GM12878 (cell line): ENCODE measurements around the gene DHX32. TPM values are rescaled to one million over a fixed set of nuclear protein-coding genes. Genes with fewer than 3 reads are reported as not detected.

Source experiments
- ATAC-seq: fragments of 200-7000 bp; cut with Tn5 transposase; 3 replicates; pipeline ENCODE4 v1.9.1; 2020; ENCODE audit warnings: mild to moderate bottlenecking, moderate library complexity
- BruUV-seq: library from RNA; stranded (reverse); fragments of 400-500 nt; replicated peaks from 2 replicates; lab custom pipeline; 2021; lab: Mats Ljungman, UMichigan
- CTCF ChIA-PET: fragments of 300-600 bp; sonication (Branson Sonifier 250); formaldehyde crosslinking; extraction: SDS; loops from one replicate; lab custom pipeline; 2021; ENCODE audit warnings: inconsistent platforms; lab: Yijun Ruan, JAX
- POLR2A ChIA-PET: fragments of 350-600 bp; formaldehyde crosslinking; extraction: SDS; loops from one replicate; lab custom pipeline; 2021; ENCODE audit warnings: inconsistent platforms; lab: Charles Lee
- RAD21 ChIA-PET: fragments of 300-600 bp; sonication (Branson Sonifier 250); formaldehyde crosslinking; loops from one replicate; lab custom pipeline; 2023; ENCODE audit warnings: antibody characterized with exemption; ENCODE audit not compliant: unreplicated experiment; lab: Charles Lee
- SMC1A ChIA-PET: fragments of 300-600 bp; sonication (Branson Sonifier 250); formaldehyde crosslinking; loops from one replicate; lab custom pipeline; 2023; ENCODE audit not compliant: unreplicated experiment, uncharacterized antibody; lab: Charles Lee
- DNase-seq: peaks from one replicate; pipeline ENCODE4 v3.0.0-alpha.2; 2011; ENCODE audit warnings: low read depth, low spot score
- FAIRE-seq: peaks from 3 replicates; lab custom pipeline; 2011; peaks lifted over from hg19 to GRCh38; lab: Jason Lieb, UNC
- H2AFZ ChIP-seq: 2 replicates; pipeline ENCODE4 v1.6.0; 2011; ENCODE audit warnings: low read depth, low read length, control low read depth; ENCODE audit not compliant: control insufficient read depth
- H3K27ac ChIP-seq: 2 replicates; pipeline ENCODE4 v1.5.1; 2011; ENCODE audit warnings: control low read depth; ENCODE audit not compliant: control insufficient read depth, insufficient read depth
- H3K27me3 ChIP-seq, 2 experiments: replicated peaks in 1 of 2; 2 replicates each; pipeline versions ENCODE4 v1.6.0 to v1.6.1; 2011; ENCODE audit warnings: low read length in 1 of 2; ENCODE audit not compliant: control insufficient read depth in 2 of 2, insufficient read depth in 2 of 2
- H3K36me3 ChIP-seq, 2 experiments: 2 replicates each; pipeline ENCODE4 v1.5.1; 2011; ENCODE audit warnings: low read length in 1 of 2; ENCODE audit not compliant: control insufficient read depth in 2 of 2, insufficient read depth in 2 of 2
- H3K4me1 ChIP-seq: 2 replicates; pipeline ENCODE4 v1.6.1; 2011; ENCODE audit warnings: mild to moderate bottlenecking, low read length, moderate library complexity, mixed read lengths; ENCODE audit not compliant: control insufficient read depth, insufficient read depth
- H3K4me2 ChIP-seq: 2 replicates; pipeline ENCODE4 v1.6.0; 2011; ENCODE audit warnings: control low read depth; ENCODE audit not compliant: control insufficient read depth, insufficient read depth
- H3K4me3 ChIP-seq: fragments of 200-600 bp; sonication (generic); 2 replicates; pipeline ENCODE4 v1.5.1; 2016
- H3K79me2 ChIP-seq: 2 replicates; pipeline ENCODE4 v1.6.0; 2011; ENCODE audit warnings: low read length; ENCODE audit not compliant: control insufficient read depth, insufficient read depth
- H3K9ac ChIP-seq: 2 replicates; pipeline ENCODE4 v1.8.0; 2011; ENCODE audit warnings: low read length, control low read depth, mixed read lengths; ENCODE audit not compliant: control insufficient read depth, insufficient read depth
- H3K9me3 ChIP-seq: replicated peaks from 3 replicates; pipeline ENCODE4 v1.5.1; 2011; ENCODE audit warnings: mild to moderate bottlenecking, low read length; ENCODE audit not compliant: control insufficient read depth, insufficient read depth
- H4K20me1 ChIP-seq: 2 replicates; pipeline ENCODE4 v1.6.0; 2011; ENCODE audit not compliant: control insufficient read depth, insufficient read depth
- BCL3 ChIP-seq: IDR thresholded peaks from 2 replicates; pipeline ENCODE4 v1.6.1; 2011; ENCODE audit warnings: borderline replicate concordance, low read depth, mild to moderate bottlenecking, moderate library complexity, low read length; ENCODE audit not compliant: insufficient read depth, poor library complexity, severe bottlenecking
- IRF4 ChIP-seq: IDR thresholded peaks from 2 replicates; pipeline ENCODE4 v1.6.1; 2011; ENCODE audit warnings: low read depth, low read length
- JUND ChIP-seq: IDR thresholded peaks from 2 replicates; pipeline ENCODE4 v1.6.1; 2012; ENCODE audit warnings: low read depth, mild to moderate bottlenecking, low read length, improper control_type of control experiment, moderate library complexity
- KAT2A ChIP-seq: conservative IDR thresholded peaks from 2 replicates; pipeline ENCODE4 v1.6.1; 2011; ENCODE audit warnings: low read depth, low read length; ENCODE audit not compliant: control insufficient read depth
- KDM1A ChIP-seq: fragments of 200-600 bp; sonication (generic); IDR thresholded peaks from 2 replicates; pipeline ENCODE4 v1.6.1; 2016; ENCODE audit warnings: borderline replicate concordance
- MEF2B ChIP-seq: fragments of 450-650 bp; IDR thresholded peaks from 2 replicates; pipeline ENCODE4 v1.6.1; 2018; ENCODE audit warnings: mild to moderate bottlenecking, moderate library complexity; ENCODE audit not compliant: partially characterized antibody, poor library complexity, severe bottlenecking
- MTA3 ChIP-seq: IDR thresholded peaks from 2 replicates; pipeline ENCODE4 v1.6.1; 2012; ENCODE audit warnings: low read length, inconsistent platforms, borderline replicate concordance
- TARDBP ChIP-seq: IDR thresholded peaks from 2 replicates; pipeline ENCODE4 v1.6.1; 2016; ENCODE audit warnings: borderline replicate concordance
- TCF12 ChIP-seq: IDR thresholded peaks from 2 replicates; pipeline ENCODE4 v1.6.1; 2011; ENCODE audit warnings: low read depth, mild to moderate bottlenecking, low read length
- TCF7 ChIP-seq: IDR thresholded peaks from 2 replicates; pipeline ENCODE4 v1.6.1; 2014; ENCODE audit warnings: antibody characterized with exemption, borderline replicate concordance
- ZNF24 ChIP-seq: fragments of 450-650 bp; IDR thresholded peaks from 2 replicates; pipeline ENCODE4 v1.6.1; 2017; ENCODE audit warnings: antibody characterized with exemption, mild to moderate bottlenecking
- ZNF274 ChIP-seq: IDR thresholded peaks from one replicate; pipeline ENCODE4 v1.8.0; 2011; ENCODE audit not compliant: insufficient read length, insufficient read depth
- WGBS: methylation state at CpG from one replicate; pipeline ENCODE4 v1.1.6; 2016; ENCODE audit warnings: low lambda C conversion rate; ENCODE audit not compliant: insufficient replicate concordance, insufficient coverage; ENCODE audit errors: missing lambda C conversion rate; 5-methylcytosine and 5-hydroxymethylcytosine counted together
- in situ Hi-C: fragments of 300-500 bp; cut with MboI; formaldehyde crosslinking; loops from 9 replicates; pipeline ENCODE4 v1.14.3; 2018; ENCODE audit warnings: mixed read lengths
- intact Hi-C: fragments of 100-400 bp; cut with micrococcal nuclease; formaldehyde crosslinking; loops from one replicate; pipeline ENCODE4 v1.14.2; 2022; ENCODE audit not compliant: unreplicated experiment
- polyA plus RNA-seq, 11 experiments: library from polyadenylated mRNA; depleted of rRNA in 4 of 11; unstranded in 6 of 11; stranded (reverse) in 5 of 11; fragments of >200 nt; fragmentation: Nextera tagmentation in 4 of 11; fragmentation: Illumina TruSeq in 1 of 11; extraction: Ambion mirVana in 4 of 11; extraction: Trizol in 1 of 11; gene quantifications; 1 replicate in 1 of 11; 2 replicates in 10 of 11; pipeline versions ENCODE4 v1.2.1 to v1.2.3, GENCODE V29; 2011 to 2016; ENCODE audit warnings: inconsistent platforms in 2 of 11, missing spikeins in 2 of 11, low read depth in 1 of 11
- total RNA-seq, 4 experiments: library from RNA; depleted of rRNA in 3 of 4; stranded (reverse); fragments of >200 nt in 3 of 4; fragmentation: Illumina TruSeq in 1 of 4; extraction: Trizol in 1 of 4; gene quantifications; 2 replicates each; pipeline versions ENCODE4 v1.2.1 to v1.2.3, GENCODE V29; 2013 to 2021

DHX32 gene
- total and polyA plus RNA-seq, 10 of the 15 experiments (the other 5 are each of a cell fraction or from before 2014, with no cell fraction given): 5.4 to 21.0 (median 16.0) TPM

- no peaks in the 10 kb centered on the region for H3K9me3 ChIP-seq
- no peak overlapping the region for H2AFZ ChIP-seq
- DNase-seq: no peak
- H4K20me1 ChIP-seq: no peaks in the 10 kb centered on the region
- peaks cover 9% of the 10 kb centered on the region; the same call in 1 of the 2 replicates for H3K4me1 ChIP-seq
- 86% methylated on average over 1 of the region's 1 CpG for WGBS
- FAIRE-seq: no peak
- peaks cover 0 to 11% of the 10 kb centered on the region in 2 experiments for H3K36me3 ChIP-seq
- ATAC-seq: no peak
- no TSS peak for BruUV-seq
- ChIA-PET RAD21 (no interaction called here), POLR2A (no interaction called here), SMC1A (no interaction called here), CTCF (no interaction called here)
- in situ Hi-C loops (no loop called here), intact Hi-C loops (loop anchor here (5.0 kb wide), 1 partner anchor 42 kb away; no protein-coding TSS in a partner anchor)
- peaks cover 59% of the 10 kb centered on the region for H3K79me2 ChIP-seq
- TF ChIP-seq ZNF24: no peak
- TF ChIP-seq BCL3: peak; percentile 39
- H3K4me3 ChIP-seq: peak overlapping the region; percentile 92
- H3K9ac ChIP-seq: peak overlapping the region; percentile 37; the same call in 1 of the 2 replicates
- H3K4me2 ChIP-seq: peak overlapping the region; percentile 83
- no peak overlapping the region; the same call in 1 of the 2 replicates for H3K27ac ChIP-seq
- no peaks in the 10 kb centered on the region for H3K27me3 ChIP-seq
Observed at GRCh38 chr10:125824736-125825135, 56.4 kb downstream of the DHX32 start.

DNA sequence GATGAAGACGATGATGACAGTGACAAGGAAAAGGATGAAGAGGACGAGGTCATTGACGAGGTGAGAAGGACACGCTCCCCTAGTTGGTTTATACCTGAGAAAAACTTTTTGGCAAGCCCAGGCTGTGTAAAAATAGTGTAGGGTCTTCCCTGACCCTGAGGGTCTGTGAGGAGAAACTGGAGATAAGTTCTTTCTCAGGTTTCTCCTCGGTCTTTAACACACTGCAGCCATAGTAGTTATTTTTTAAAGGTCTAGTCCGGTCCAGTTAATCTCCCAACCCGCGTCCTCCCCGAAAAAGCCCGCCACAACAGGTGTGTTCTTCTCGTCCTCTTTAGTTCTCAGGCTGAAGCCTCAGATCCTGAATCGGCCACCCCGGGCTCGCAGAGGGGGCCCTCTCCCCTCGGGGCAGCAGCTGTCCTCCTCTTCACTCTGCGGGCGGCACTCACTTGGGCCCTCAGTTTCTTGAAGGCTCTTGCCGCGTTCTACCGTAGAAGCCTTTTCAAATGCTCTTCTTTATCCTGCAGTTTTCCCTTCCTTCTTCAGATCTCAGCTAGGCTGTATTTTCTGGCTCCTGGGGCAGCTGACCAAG lies 57.3 kb downstream of the DHX32 start:
- Histone ChIP-seq H3K4me1 (peaks cover 9% of the 10 kb centered on the region; the same call in 1 of the 2 replicates), H3K4me3 (peak overlapping the region; percentile 92), H2AFZ (peak overlapping the region; percentile 99), H4K20me1 (no peaks in the 10 kb centered on the region), H3K79me2 (peaks cover 57% of the 10 kb centered on the region), H3K9ac (peak overlapping the region; percentile 91), H3K36me3 (peaks cover 0 to 5% of the 10 kb centered on the region in 2 experiments), H3K27me3 (no peaks in the 10 kb centered on the region), H3K27ac (peak overlapping the region; percentile 97), H3K9me3 (no peaks in the 10 kb centered on the region), H3K4me2 (peak overlapping the region; percentile 83)
- intact Hi-C loops: loop anchor here (1.0 to 5.0 kb wide), 2 partner anchors 41 to 103 kb away; no protein-coding TSS in a partner anchor
- SMC1A ChIA-PET: interaction anchor here (0.7 to 0.8 kb wide), 2 partner anchors 26 to 40 kb away, joined by 3 read pairs; no protein-coding TSS in a partner anchor
- CTCF ChIA-PET: interaction anchor here (1.1 to 1.5 kb wide), 5 partner anchors 20 to 45 kb away, joined by 3 to 5 read pairs (median 4); no protein-coding TSS in a partner anchor
- POLR2A ChIA-PET: interaction anchor here (1.1 to 2.2 kb wide), 4 partner anchors 21 to 104 kb away, joined by 3 to 6 read pairs (median 4); partner anchors contain the start of gene EDRF1
- WGBS: under 1% methylated on average over 20 of the region's 20 CpGs
- FAIRE-seq (no peak), DNase-seq (no peak), ATAC-seq (peak; percentile 4)
- in situ Hi-C loops: no loop called here
- RAD21 ChIA-PET: interaction anchor here (1.1 to 1.3 kb wide), 2 partner anchors 38 to 98 kb away, joined by 3 read pairs; no protein-coding TSS in a partner anchor
- BruUV-seq: TSS peak; percentile 83
- TF ChIP-seq KDM1A: no peak
- no peak for TF ChIP-seq JUND
- TF ChIP-seq TCF7: no peak
- TF ChIP-seq MTA3: no peak
- no peak for TF ChIP-seq KAT2A
- no peak for TF ChIP-seq IRF4
- TF ChIP-seq TARDBP: 0 out of 2 replicates have a peak, but pooled peaks have one; percentile 2
- no peak for TF ChIP-seq ZNF274
- TF ChIP-seq MEF2B: no peak
- no peak for TF ChIP-seq TCF12
